GM18909 (cell line): ENCODE results near the gene INO80C.

ENCODE experiments used
- ATAC-seq: cut with Tn5 transposase; IDR thresholded peaks from one replicate; pipeline ENCODE4 v1.9.1; 2021; ENCODE audit warnings: mild to moderate bottlenecking; ENCODE audit not compliant: unreplicated experiment, poor library complexity

Gene INO80C

DNA sequence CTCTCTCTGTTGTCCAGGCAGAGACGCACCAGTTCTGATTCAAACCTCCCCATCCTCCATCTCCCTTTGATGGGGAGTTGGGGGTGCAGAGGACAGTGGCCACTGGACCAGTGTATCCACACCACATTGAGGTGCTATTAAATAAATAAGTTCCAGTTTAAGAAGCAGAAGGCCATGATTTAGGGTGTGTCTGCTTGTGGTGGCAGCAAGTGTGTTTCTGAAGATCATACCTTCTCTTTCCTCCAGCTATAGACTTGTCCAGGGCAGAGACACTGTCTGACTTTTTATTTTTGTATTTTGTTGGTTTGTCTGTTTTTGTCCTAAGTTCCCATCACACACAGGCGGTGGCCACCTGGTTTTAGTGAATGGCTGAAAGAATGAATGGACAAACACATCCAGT, 16.5 kb upstream of the INO80C start:
- ATAC-seq, result no peak

DNA sequence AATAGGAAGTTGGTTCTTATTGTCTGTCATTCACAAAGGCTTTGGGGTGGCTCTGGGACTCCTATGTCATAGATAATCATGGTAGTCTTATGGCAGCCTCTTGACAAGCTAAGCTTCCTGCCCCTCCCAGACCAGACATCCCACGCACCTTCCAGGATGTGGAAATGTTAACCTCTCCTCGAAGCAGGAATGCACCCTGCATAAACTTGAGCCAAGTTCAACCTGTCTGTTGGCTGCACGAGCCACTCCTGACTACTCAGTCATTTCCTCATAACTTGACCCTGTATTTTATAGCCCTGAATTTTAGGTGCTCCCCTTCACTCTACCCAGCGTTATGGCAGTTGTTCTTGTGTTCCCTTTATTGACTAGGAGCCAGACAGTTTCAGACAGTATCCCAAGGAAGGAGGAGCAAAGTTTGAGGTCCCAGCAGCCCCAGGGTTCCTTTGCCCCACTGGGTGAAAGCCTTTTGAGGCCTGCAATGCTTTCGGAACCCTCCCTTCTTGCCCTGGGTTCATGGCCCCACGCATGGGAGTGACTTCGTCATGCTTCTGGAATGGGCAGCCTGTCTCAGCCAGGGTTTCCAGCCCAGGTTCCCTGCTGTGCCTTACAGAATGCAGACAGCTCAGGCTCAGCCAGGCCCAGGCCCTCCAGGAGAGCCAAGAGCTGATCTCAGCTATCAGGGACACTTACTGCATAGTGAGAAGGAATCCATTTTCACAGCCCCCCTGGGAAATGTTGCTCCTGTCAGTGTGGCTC, 15.6 kb upstream of the INO80C start:
- ATAC-seq, result no peak

DNA sequence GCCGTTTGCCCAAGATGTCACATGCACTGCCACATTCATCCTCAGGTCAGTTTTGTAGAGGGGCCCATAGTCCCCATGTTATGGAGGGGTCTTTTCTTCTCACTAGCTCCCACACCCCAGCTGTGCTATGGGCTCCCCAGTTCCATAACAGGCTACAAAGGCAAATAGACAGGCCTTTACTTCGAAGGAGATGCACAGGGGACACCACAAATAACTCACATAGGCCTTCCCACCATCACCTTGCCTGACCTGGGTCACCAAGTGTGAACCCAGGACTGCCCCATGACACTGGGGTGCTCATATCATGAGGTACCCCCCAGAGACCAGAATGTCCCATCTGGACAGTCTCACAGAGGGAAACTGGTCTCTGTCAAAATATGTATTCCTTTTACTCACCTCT, 15.0 kb upstream of the INO80C start:
- no peak for ATAC-seq

DNA sequence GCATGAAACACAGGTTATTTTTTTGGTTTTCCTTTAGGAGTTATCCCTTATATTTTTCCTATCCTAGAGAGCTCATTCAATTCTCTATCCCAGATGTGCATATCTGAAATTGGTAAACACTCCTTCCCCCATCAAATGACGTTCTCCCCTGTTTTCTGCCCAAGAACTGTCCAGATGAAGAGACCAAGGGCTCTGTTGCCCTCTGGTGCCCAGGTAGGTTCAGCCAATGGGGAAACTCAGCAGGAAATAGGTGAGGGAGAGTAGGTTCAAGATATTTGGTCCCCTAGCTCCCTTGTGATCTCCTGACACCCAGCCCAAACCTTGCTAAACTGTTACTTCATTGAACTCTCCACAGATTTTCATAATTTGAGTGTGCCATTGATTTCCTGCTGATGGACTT, 14.1 kb upstream of the INO80C start:
- peak; percentile 30 for ATAC-seq

DNA sequence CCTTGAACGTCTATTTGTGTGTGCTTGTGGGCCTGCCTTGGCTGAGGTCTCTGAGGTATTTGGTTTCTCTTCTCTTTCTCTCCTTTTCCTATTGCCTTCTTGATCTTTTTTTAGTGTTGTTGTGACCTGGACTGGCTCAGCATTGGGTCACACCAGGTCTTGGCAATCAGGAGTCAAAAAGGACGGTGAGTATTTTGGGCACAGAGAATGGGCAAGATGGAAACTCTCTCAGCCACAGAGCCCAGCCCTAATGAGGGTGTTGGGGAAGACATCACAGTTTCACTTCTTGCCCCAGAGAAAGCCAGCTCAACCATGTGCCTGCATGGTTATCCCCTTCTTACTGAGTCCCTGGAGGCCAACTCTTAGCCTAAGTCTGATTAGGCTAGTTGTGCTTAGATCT, 13.7 kb upstream of the INO80C start:
- peak; percentile 91 for ATAC-seq

DNA sequence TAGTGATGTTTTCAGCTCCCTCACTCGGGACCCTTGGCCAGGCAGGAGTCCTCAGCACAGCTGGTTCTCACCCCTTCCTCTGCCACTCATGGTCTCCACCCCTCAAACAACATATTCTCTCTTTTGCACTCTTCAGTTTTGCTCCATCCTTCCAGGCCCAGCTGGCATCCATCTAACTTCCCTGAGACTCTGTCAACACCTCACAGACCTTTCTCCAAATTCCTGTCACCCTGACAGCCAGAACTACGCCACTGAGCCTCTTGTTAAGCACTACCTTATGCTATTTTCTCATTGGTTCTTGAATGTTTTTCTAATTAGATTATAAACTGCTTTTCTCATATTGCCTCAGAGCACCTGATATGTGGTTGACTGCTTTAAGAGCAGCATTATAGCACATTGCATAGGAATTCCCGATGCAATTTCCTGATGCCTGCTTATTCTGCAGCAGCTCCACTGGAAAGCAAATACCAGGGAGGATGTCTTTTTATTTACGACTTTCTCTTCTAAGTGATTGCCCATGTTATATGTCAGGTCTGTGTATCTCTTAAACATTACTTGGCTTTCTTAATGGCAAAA, 12.4 kb upstream of the INO80C start:
- ATAC-seq, result no peak

DNA sequence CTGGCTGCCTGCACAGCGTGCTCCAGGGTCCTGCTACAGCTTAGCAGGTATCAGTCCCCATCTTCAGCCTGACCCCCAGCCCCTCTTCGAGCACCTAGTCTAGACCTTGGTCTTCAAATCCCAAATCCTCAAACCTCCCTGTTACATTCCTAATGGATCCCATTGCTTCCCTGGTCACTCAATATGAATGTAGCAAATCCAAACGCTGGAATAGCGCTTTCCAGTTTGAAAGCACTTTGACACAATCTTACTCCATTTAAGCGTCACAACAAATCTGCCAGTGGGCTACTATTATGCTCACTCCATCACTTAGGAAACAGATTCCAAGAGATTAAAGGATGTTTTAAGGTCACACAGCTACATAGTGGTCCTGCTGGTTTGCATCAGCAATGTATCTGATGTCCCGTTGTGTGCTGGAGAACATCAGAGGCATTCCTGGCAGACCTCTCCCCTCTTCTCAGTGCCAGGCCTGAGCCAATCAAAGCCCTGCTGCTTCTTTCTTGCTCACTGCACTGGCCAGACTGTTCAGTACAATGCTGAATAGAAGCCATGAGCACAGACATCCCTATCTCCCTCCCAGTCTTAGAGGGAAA, 11.1 kb upstream of the INO80C start:
- no peak for ATAC-seq

DNA sequence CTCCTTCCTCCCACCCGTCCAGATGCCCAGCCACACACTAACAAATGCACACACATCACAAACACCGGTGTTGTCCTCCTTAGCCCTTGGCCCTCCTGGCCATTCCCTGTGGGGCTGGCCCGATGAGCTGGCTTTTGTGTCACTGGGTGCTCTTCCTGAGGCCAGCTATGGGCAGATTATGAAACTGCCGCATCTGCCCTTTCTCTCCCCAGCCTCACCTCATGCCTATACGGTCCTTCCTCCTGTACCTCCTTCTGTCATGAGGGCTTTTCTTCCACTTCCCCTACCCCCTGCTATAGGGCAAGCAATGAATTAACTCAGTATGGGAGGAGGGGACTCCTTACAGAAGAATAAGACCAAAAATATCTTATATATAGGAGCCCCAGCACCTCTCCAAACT, 10.3 kb upstream of the INO80C start:
- no peak for ATAC-seq

DNA sequence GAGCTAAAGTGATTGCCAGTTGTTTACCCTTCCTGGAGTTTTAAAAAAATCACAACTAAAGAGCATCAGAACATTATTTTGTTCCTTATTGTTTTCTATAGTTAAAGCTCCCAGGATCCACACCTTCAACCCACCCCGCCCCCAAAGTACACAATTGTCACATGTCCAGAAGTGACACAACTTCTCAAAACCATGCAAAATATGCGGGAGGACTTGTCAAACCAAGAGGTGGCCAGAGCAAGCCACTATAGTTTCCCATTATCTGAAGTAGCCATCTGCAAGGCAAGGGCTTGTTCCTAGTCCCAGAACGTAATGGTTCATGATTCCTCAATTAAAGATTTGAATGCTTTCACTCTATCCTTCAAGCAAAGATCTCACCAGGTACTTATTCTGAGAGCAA, 9.9 kb upstream of the INO80C start:
- no peak for ATAC-seq

DNA sequence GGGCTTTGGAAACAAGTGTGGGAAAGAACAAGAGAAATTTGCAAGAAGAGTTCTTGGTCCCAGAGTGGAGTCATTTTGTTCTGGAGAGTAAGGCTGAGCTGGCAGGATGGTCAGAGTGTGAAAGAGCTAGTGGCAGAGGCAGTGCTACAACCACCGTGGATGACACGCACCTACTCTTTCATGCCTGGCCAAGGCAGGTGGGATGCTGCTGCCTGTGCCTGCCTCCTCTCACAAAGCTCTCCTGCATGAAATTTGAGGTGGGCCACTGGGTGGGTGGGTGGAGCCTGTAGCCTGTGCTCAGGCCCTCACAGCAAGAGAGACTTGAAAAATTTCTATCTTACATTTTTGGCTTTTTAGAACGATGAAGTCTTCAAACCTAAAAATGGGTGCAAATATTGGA, 9.4 kb upstream of the INO80C start:
- no peak for ATAC-seq

DNA sequence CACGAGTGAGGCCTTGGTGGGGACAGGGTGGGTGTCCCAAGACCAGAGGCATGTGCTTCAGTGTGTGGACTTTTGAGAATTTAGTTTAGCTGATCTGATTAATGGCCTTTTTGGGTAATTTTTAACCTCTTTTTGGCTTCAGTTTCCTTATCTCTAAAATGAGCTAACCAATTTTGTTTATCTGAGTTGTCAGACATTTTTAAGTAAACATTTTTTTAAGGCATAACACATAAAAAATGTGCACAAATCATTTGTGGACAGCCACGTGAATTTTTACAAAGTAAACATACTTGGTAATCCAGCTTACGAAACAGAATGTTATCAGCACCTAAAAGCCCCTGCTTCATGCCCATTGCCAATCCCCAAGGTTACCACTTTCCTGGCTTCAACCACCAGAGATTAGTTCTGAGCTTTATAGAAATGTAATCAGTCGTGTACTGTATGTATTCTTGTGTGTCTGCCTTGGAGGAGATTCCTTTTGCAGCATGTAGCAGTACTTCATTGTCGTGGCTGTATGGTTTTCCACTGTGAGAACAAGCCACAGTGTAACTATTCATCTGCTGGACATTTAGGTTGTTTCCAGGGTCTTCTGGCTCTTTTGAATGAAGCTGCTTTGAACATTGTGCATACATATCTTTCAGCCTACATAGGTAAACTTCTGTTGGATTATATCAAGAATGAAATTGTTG, 8.4 kb upstream of the INO80C start:
- no peak for ATAC-seq

DNA sequence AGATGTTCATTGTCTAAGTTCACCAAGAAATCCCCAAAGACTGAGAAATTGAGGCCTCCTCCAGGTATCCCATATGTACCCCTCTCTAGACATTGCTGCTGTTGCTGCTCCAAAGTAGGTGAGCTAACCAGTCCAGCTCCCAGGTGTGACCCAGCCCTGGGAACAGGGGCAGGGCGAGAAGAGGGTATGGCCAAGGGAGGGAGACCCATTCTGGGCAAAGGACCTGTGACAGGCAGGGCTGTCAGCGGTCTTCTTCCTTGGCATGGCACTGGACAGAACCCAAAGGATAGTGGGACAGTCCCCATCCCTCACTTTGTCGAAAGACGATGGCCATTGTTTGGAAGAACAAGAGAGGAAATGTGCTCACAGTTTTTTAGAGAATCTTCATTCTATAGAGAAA, 7.2 kb upstream of the INO80C start:
- ATAC-seq, result no peak

DNA sequence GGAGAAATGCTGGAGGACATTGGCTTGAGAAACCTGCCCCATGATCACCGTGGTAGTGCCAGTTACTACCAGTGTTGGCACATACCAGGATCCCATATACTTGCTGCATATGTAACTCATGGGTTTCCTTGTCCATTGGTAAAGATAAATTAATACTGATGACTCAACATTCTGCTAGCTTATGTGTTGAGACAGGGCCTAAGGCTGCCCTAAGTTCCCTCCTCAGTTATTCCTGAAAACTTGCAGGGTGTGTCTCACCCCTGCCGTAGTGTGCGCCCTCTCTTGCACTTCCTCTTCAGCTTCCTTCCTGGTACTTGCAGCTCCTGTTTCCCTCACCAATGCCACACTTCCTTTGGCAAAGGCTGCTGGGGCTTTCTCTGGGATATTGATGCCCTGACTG, 4.3 kb upstream of the INO80C start:
- no peak for ATAC-seq

DNA sequence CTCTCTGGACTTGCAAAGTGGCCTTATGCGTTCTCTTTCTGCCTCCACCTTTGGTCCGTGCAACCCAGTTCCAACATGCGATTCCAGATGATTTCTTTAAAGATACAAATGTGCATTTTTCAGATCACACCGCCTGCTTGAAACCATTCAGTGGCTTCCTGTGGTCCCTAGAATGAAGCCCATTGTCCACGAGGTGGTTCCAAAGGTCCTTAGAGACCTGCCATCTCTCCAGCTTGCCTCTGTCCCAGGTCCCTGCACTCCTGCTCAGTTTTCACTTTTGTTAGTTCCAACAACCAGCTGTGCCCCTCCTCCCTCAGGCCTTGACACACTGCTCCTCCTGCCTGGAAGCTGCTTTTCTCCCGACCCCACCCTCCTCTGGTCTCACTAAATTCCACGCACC, 3.6 kb upstream of the INO80C start:
- ATAC-seq, result no peak

DNA sequence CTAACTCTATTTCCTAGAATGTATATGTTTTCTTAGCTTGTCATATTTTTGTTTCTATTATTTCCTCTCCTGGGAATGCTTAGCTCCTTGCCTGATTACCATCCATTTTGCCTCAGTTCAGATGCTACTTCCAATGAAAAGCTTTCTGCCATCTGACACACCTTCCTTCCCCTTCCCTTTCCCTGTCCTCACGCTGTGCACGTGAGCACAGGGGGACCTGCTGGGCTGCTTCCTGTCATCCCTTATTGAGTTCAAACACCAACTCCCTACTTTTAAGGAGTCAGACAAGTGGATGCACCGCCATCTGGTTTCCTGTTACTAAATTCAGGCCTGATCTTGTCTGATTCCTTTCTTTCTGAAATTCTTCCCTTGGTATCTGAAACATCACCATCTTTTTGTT, 2.4 kb upstream of the INO80C start:
- no peak for ATAC-seq

DNA sequence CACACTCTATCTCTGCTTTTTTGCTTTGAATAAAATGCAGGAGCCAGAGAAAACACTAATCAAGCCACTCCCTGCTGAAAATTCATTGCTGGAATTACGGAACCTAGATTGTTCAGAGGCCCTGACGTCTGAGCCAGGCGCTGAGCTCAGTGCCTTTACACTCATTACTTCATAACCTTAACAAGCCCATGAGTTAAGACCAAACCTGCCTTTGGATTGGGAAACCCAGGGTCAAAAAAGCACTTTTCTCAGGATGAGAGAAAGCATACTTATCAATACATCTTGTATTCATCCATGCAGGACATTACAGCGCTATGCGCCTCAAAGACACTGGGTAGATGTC, 762 bp downstream of the INO80C start:
- peak; percentile 20 for ATAC-seq

DNA sequence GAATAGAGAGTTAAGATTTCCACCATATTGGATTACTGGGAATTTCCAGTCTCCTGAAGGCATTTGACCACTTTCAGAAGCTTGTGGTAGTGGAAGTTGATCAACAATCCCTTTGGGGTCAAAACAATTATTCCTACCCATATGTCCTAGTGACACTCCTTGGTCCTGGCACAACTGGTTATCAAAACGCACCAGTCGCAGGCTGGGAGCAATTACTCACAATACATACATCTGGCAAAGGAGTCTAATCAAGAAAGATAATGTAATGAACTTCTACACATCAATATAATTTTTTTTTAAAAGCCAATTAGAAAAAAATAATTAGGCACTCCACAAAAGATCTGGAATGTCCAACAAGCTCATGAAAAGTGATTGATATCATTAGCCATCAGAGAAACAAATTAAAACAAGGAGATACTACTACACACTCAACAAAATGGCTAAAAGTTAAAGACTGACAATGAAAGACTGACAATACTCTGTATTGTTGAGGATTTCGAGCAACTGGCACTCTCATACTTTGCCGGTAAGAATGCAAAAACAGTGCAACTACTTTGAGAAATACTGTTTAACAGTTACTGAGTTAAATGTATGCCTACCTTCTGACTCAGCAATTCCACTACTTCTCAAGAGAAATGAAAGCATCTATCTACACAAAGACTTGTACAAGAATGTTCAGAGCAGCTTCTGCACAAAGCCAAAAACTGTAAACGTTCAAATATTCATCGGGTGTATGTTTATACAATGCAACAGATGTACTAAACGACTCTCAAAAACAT, 2.0 kb downstream of the INO80C start:
- no peak for ATAC-seq

DNA sequence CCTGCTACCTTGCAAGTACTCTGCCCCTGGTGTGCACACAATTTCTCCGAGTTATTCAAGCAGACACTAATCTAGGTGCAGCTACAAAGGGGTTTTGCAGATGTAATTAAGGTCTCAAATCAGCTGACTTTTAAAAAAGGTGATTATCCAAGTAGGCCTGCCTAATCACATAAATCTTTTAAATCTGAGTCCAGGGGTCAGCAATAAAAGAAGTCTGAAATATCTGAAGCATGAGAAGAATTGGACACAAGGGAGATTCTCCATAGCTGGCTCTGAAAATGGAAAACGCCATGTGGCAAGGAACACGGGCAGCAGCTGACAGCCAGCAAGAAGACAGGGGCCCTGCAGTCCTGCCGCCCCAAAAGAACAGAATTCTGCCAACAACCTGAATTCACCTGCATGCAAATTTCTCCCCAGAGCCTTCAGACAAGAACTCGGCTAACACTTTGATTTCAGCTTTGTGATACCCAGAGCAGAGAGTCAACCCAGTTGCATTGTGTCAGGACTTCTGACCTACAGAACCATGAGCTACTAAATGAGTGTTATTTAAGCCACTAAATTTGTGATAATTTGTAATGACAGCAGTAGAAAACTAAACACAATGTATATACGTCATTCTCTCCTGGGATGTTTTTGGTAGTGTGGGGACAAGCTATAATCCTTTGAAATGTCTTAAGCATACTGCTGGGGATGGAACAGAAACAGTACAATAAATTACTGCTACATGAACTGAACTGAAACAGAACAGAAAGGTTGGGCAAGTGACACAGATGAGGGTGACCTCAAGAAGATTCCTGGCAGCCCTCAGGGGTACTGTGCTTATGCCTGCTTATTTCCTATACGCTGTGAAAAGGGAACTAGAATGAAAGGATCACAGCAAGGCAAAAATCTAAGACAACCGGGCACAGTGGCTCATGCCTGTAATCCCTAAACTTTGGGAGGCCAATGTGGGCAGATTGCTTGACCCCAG, 3.2 kb downstream of the INO80C start:
- no peak for ATAC-seq

DNA sequence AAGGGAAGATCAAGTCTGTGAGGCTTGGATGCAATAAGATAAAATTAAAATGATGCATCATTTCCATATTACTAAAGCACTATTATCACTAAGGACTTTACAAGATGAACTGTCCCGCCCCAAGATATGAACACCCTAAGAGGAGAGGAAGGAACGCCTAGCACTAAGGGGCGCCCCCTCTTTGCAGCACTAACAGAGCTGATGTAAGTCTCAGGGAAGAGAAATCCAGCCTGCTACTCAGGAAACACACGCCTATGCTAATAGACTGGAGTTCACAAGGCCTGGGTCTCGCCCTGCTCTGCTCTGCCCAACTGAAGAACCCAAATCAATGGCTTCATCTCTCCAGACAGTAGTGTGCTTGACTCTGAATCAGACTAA, 6.1 kb downstream of the INO80C start:
- ATAC-seq, result no peak
